Keratinocyte (primary cell): ENCODE measurements around the gene GRM7.

ENCODE experiments used
- EZH2 ChIP-seq: IDR thresholded peaks from one replicate; pipeline ENCODE4 v1.6.1; 2012; ENCODE audit warnings: inconsistent platforms, mild to moderate bottlenecking, low read length, moderate library complexity
- TF ChIP-seq, protein P1 (sequence below), 3 experiments: IDR thresholded peaks in 1 of 3; conservative IDR thresholded peaks in 1 of 3; optimal IDR thresholded peaks in 1 of 3; 2 replicates in 2 of 3; 3 replicates in 1 of 3; pipeline versions ENCODE3 to v1.5.1; 2011; ENCODE audit warnings: low read length in 3 of 3, mild to moderate bottlenecking in 3 of 3, moderate library complexity in 2 of 3, control low read depth in 1 of 3, inconsistent platforms in 1 of 3; ENCODE audit not compliant: insufficient read depth in 2 of 3; ENCODE audit errors: extremely low read depth in 1 of 3

GRCh38 chr3:6862041-6862879 is 1.3 kb downstream of the GRM7 start:
- TF ChIP-seq, protein P1, sequence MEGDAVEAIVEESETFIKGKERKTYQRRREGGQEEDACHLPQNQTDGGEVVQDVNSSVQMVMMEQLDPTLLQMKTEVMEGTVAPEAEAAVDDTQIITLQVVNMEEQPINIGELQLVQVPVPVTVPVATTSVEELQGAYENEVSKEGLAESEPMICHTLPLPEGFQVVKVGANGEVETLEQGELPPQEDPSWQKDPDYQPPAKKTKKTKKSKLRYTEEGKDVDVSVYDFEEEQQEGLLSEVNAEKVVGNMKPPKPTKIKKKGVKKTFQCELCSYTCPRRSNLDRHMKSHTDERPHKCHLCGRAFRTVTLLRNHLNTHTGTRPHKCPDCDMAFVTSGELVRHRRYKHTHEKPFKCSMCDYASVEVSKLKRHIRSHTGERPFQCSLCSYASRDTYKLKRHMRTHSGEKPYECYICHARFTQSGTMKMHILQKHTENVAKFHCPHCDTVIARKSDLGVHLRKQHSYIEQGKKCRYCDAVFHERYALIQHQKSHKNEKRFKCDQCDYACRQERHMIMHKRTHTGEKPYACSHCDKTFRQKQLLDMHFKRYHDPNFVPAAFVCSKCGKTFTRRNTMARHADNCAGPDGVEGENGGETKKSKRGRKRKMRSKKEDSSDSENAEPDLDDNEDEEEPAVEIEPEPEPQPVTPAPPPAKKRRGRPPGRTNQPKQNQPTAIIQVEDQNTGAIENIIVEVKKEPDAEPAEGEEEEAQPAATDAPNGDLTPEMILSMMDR (optimal IDR thresholded peaks at IDR 0.05 in 1 of 3, IDR thresholded peaks at IDR 0.05 in 1 of 3, conservative IDR thresholded peaks at IDR 0.05 in 1 of 3; ENCODE audit: extremely low read depth in 1 of 3, insufficient read depth in 2 of 3, low read length in 3 of 3): no peak
- TF ChIP-seq EZH2: peak; percentile 73
